ENCODE results near the gene ROBO2.

The ROBO2 gene

GRCh38 chr3:77189258-77189657, 149.4 kb downstream of the ROBO2 start:
- POLR2A ChIA-PET = no interaction called here
- CTCF ChIA-PET = no interaction called here
- TF ChIP-seq, protein P1, sequence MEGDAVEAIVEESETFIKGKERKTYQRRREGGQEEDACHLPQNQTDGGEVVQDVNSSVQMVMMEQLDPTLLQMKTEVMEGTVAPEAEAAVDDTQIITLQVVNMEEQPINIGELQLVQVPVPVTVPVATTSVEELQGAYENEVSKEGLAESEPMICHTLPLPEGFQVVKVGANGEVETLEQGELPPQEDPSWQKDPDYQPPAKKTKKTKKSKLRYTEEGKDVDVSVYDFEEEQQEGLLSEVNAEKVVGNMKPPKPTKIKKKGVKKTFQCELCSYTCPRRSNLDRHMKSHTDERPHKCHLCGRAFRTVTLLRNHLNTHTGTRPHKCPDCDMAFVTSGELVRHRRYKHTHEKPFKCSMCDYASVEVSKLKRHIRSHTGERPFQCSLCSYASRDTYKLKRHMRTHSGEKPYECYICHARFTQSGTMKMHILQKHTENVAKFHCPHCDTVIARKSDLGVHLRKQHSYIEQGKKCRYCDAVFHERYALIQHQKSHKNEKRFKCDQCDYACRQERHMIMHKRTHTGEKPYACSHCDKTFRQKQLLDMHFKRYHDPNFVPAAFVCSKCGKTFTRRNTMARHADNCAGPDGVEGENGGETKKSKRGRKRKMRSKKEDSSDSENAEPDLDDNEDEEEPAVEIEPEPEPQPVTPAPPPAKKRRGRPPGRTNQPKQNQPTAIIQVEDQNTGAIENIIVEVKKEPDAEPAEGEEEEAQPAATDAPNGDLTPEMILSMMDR (IDR thresholded peaks at IDR 0.05; ENCODE audit: control extremely low read depth, extremely low read depth, low read depth, missing control alignments) = no peak

GRCh38 chr3:77189684-77190083, 149.8 kb downstream of the ROBO2 start:
- TF ChIP-seq, protein P1 (IDR thresholded peaks at IDR 0.05; ENCODE audit: control extremely low read depth, extremely low read depth, low read depth, missing control alignments) = no peak
- ChIA-PET POLR2A (no interaction called here), CTCF (no interaction called here)
- no peak for DNase-seq (ENCODE audit: extremely low spot score)

More at GRCh38 chr3:77189258-77189657, 149.4 kb downstream of the ROBO2 start:
- DNase-seq (ENCODE audit: extremely low spot score) = no peak

- no peak for DNase-seq (ENCODE audit: extremely low spot score)
- POLR2A ChIA-PET = no interaction called here
- TF ChIP-seq, protein P1 (IDR thresholded peaks at IDR 0.05; ENCODE audit: control extremely low read depth, extremely low read depth, low read depth, missing control alignments) = no peak
- CTCF ChIA-PET = no interaction called here
Measured at GRCh38 chr3:77190374-77190773, 150.5 kb downstream of the ROBO2 start.

GRCh38 chr3:77191014-77191413, 151.1 kb downstream of the ROBO2 start:
- ChIA-PET CTCF (no interaction called here), POLR2A (no interaction called here)
- TF ChIP-seq, protein P1 (IDR thresholded peaks at IDR 0.05; ENCODE audit: control extremely low read depth, extremely low read depth, low read depth, missing control alignments) = no peak
- DNase-seq (ENCODE audit: extremely low spot score) = no peak

GRCh38 chr3:77191640-77192039, 151.7 kb downstream of the ROBO2 start:
- CTCF ChIA-PET = no interaction called here
- no peak for DNase-seq (ENCODE audit: extremely low spot score)
- TF ChIP-seq, protein P1 (IDR thresholded peaks at IDR 0.05; ENCODE audit: control extremely low read depth, extremely low read depth, low read depth, missing control alignments) = no peak
- POLR2A ChIA-PET = no interaction called here

DNA sequence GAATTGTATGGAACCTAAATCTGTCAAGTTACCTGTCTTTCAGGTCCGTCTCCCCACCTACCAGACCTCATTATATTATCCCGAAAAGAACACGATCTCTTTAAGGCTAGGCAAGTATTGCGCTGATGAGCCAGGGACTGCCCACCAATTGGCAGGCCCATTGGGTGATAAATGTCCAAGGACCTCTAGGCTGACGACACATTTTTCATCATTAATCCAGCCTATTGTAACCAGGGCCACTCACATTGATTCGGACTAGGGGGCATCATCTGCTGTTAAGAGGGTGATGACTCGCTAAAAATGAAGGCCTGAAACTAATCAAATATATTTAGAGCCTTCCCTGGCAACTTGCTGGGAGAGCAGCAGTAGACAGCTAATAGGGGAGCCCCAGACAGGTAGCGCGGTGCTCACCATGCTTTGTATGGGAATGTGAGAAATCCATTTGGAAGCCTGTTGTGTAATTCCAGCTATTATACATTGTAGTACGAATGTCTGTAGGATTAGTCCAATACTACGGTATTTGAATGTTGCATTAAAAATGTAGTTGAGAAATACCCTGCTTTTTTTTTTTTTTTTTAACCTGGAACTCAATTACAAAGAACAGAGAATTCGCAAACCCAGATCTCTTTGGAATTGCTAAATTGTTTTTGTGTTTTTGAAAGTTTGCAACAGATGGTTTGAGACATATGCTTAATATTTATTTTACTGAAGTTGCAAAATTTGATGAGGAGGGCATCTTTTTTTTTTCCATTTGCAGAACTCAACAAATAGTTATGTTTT, 156.1 kb downstream of the ROBO2 start:
- CTCF ChIA-PET = no interaction called here
- POLR2A ChIA-PET = no interaction called here
- no peak for DNase-seq (ENCODE audit: extremely low spot score)
- TF ChIP-seq, protein P1 (IDR thresholded peaks at IDR 0.05; ENCODE audit: control extremely low read depth, extremely low read depth, low read depth, missing control alignments) = no peak

All from GM10248 (cell line).